Activated CD4-positive, CD25-positive, alpha-beta regulatory T cell treated with anti-CD3 and anti-CD28 coated beads, Interleukin-2, amount 50 U/mL, for 72 hours (primary cell): Measurements from ENCODE around the gene RASGRF2.

Source experiments
- DNase-seq: peaks from one replicate; pipeline ENCODE4 v3.0.0; 2021

RASGRF2 gene

GRCh38 chr5:81182396-81183390 is 222.5 kb downstream of the RASGRF2 start:
- no peak for DNase-seq

- no peak for DNase-seq
Observed at GRCh38 chr5:81183811-81184748, 223.9 kb downstream of the RASGRF2 start.

- no peak for DNase-seq
Observed at GRCh38 chr5:81184749-81185110, 224.6 kb downstream of the RASGRF2 start.

- no peak for DNase-seq
Observed at GRCh38 chr5:81187885-81188284, 227.7 kb downstream of the RASGRF2 start.

GRCh38 chr5:81188962-81189361 is 228.8 kb downstream of the RASGRF2 start:
- no peak for DNase-seq

- DNase-seq, result no peak
Observed at GRCh38 chr5:81189875-81190498, 229.8 kb downstream of the RASGRF2 start.

- DNase-seq, result no peak
Observed at GRCh38 chr5:81191726-81192372, 231.7 kb downstream of the RASGRF2 start.

- no peak for DNase-seq
Observed at GRCh38 chr5:81192373-81192750, 232.2 kb downstream of the RASGRF2 start.

GRCh38 chr5:81194633-81195334 is 234.6 kb downstream of the RASGRF2 start:
- DNase-seq, result peak; percentile 90

- no peak for DNase-seq
Observed at GRCh38 chr5:81195335-81195929, 235.3 kb downstream of the RASGRF2 start.

GRCh38 chr5:81202655-81203054 is 242.5 kb downstream of the RASGRF2 start:
- DNase-seq, result no peak

- DNase-seq, result no peak
Observed at GRCh38 chr5:81203729-81204128, 243.6 kb downstream of the RASGRF2 start.

- no peak for DNase-seq
Observed at GRCh38 chr5:81204205-81204604, 244.0 kb downstream of the RASGRF2 start.

GRCh38 chr5:81205058-81205457 is 244.9 kb downstream of the RASGRF2 start:
- no peak for DNase-seq

- DNase-seq, result no peak
Observed at GRCh38 chr5:81207009-81207408, 246.8 kb downstream of the RASGRF2 start.

- DNase-seq, result no peak
Observed at GRCh38 chr5:81208904-81209303, 248.7 kb downstream of the RASGRF2 start.

GRCh38 chr5:81209386-81209785 is 249.2 kb downstream of the RASGRF2 start:
- DNase-seq, result no peak

- no peak for DNase-seq
Observed at GRCh38 chr5:81209869-81210493, 249.8 kb downstream of the RASGRF2 start.

GRCh38 chr5:81212211-81212751 is 252.1 kb downstream of the RASGRF2 start:
- DNase-seq, result no peak

- DNase-seq, result no peak
Observed at GRCh38 chr5:81213070-81213469, 252.9 kb downstream of the RASGRF2 start.

GRCh38 chr5:81214848-81215247 is 254.7 kb downstream of the RASGRF2 start:
- no peak for DNase-seq
